Skeletal muscle tissue (tissue), 4 donors: ENCODE measurements around the gene OR10A7. TPM values are rescaled to one million over a fixed set of nuclear protein-coding genes. Genes with fewer than 3 reads are reported as not detected.
"Not testable (repeated sequence)": the region's sequence is repeated elsewhere in the genome, so short reads cannot be mapped to it uniquely, and the experiment has no call there.

Experiments used
- H3K27ac ChIP-seq: one replicate; pipeline ENCODE4 v1.7.0; 2013; ENCODE audit warnings: mild to moderate bottlenecking, low read depth, low read length, inconsistent platforms
- H3K27me3 ChIP-seq, 3 donors: one replicate each; pipeline ENCODE4 v1.7.0; 2013; ENCODE audit warnings: low read length in 3 of 3; ENCODE audit not compliant: control insufficient read depth in 3 of 3, insufficient read depth in 3 of 3
- H3K36me3 ChIP-seq, 3 donors: one replicate each; pipeline ENCODE4 v1.7.0; 2013; ENCODE audit warnings: low read length in 3 of 3; ENCODE audit not compliant: control insufficient read depth in 3 of 3, insufficient read depth in 3 of 3
- H3K4me1 ChIP-seq, 3 donors: one replicate each; pipeline ENCODE4 v1.7.0; 2013; ENCODE audit warnings: low read length in 3 of 3, mild to moderate bottlenecking in 3 of 3; ENCODE audit not compliant: control insufficient read depth in 3 of 3, insufficient read depth in 3 of 3
- H3K4me3 ChIP-seq, 3 donors: one replicate each; pipeline ENCODE4 v1.7.0; 2013; ENCODE audit warnings: low read length in 3 of 3
- H3K9ac ChIP-seq, 3 donors: one replicate each; pipeline ENCODE4 v1.7.0; 2013; ENCODE audit warnings: low read length in 3 of 3, mild to moderate bottlenecking in 3 of 3, moderate library complexity in 2 of 3, low read depth in 1 of 3
- H3K9me3 ChIP-seq, 3 donors: one replicate each; pipeline ENCODE4 v1.7.0; 2013; ENCODE audit warnings: low read length in 3 of 3; ENCODE audit not compliant: control insufficient read depth in 3 of 3
- total RNA-seq: library from RNA; depleted of rRNA; stranded (reverse); fragments of >200 nt; gene quantifications from one replicate; pipeline ENCODE4 v1.2.3, GENCODE V29; 2014
- donor health status: Osteomylitis.

The OR10A7 gene
- not detected for total RNA-seq

GRCh38 chr12:55220725-55221124 is at the start of gene OR10A7:
Gene OR10A7 (plus strand): TSS chr12:55221025. CDS start chr12:55221025, 0 bp downstream.
- Histone ChIP-seq H3K27ac (no peak within 1 kb of the TSS), H3K36me3 (no peaks in the 10 kb centered on the region), H3K9me3 (no peaks in the 10 kb centered on the region), H3K4me1 (no peaks in the 10 kb centered on the region), H3K4me3 (no peak within 1 kb of the TSS), H3K27me3 (no peaks in the 10 kb centered on the region), H3K9ac (no peak within 1 kb of the TSS)

- Histone ChIP-seq H3K36me3 (no peaks in the 10 kb centered on the region), H3K27me3 (no peaks in the 10 kb centered on the region)
Observed at GRCh38 chr12:55171445-55171844, 49.4 kb upstream of the OR10A7 start.

DNA sequence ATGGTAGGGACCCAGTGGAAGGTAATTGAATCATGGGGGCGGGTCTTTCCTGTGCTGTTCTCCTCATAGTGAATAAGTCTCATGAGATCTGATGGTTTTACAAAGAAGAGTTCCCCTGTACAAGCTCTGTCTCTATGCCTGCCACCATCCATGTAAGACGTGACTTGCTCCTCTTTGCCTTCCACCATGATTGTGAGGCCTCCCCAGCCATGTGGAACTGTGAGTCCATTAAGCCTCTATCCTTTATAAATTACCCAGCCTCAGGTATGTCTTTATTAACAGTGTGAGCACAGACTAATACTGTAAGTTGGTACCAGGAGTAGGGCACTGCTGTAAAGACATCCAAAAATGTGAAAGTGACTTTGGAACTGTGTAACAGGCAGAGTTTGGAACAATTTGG is 49.0 kb upstream of the OR10A7 start:
- H3K27ac ChIP-seq, H3K27me3 ChIP-seq, H3K9ac ChIP-seq, H3K4me1 ChIP-seq, H3K4me3 ChIP-seq, H3K36me3 ChIP-seq, H3K9me3 ChIP-seq: not testable (repeated sequence)

More at GRCh38 chr12:55171445-55171844, 49.4 kb upstream of the OR10A7 start:
- H3K4me3 ChIP-seq, result no peak overlapping the region
- no peaks in the 10 kb centered on the region for H3K4me1 ChIP-seq
- H3K27ac ChIP-seq, result no peak overlapping the region
- no peaks in the 10 kb centered on the region for H3K9me3 ChIP-seq
- no peak overlapping the region for H3K9ac ChIP-seq

GRCh38 chr12:55172686-55173085 is 48.1 kb upstream of the OR10A7 start:
- Histone ChIP-seq H3K4me3 (no peak overlapping the region), H3K27me3 (no peaks in the 10 kb centered on the region), H3K36me3 (no peaks in the 10 kb centered on the region), H3K9ac (no peak overlapping the region), H3K9me3 (no peaks in the 10 kb centered on the region), H3K27ac (no peak overlapping the region), H3K4me1 (no peaks in the 10 kb centered on the region)

GRCh38 chr12:55173456-55173855 is 47.4 kb upstream of the OR10A7 start:
- Histone ChIP-seq H3K9me3 (no peaks in the 10 kb centered on the region), H3K27me3 (peaks cover 0 to under 1% (median 0%) of the 10 kb centered on the region in 3 donors), H3K9ac (no peak overlapping the region), H3K4me3 (no peak overlapping the region), H3K27ac (no peak overlapping the region), H3K4me1 (no peaks in the 10 kb centered on the region), H3K36me3 (no peaks in the 10 kb centered on the region)

DNA sequence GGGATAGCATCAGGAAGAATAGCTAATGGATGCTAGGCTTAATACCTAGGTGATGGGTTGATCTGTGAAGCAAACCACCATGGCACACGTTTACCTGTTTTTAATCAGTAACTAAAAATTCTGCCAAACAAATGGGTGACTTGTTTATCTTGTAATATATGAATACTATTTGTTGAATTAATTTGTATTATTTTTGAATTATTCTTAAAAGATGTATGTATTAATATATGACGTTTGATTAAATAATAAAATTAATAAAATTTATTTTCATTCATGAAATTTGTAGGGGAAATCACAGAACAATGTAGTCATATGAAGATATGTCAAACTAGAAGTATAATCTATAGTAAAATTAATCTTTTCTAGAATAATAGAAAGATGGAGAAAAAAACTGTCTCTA is 32.3 kb upstream of the OR10A7 start:
- H3K36me3 ChIP-seq, result no peaks in the 10 kb centered on the region

DNA sequence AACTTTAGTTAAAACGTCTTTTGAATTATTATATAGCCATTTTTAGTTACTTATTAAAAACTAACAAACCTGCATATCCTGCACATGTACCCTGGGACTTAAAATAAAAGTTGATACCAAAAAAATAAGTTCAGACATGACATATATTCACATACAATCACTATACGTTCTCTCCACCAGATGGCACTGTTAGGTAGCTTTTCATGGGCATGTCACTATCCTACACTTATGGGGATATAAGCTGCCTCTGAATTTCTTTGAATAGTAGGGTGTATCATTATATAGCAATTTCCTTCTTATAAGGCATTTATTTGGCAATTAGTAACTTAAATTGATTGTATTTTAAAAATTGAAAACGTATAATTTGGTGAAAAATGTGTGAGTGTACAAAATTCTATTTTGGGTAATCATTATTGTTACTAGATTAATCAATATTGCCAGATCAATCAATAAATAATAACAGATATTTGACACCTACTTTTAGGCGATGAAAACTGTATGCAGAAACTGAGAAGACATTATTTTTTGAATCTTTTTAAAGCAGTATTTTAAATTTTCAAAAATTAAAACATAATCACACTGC is 31.8 kb upstream of the OR10A7 start:
- no peaks in the 10 kb centered on the region for H3K9me3 ChIP-seq
- H3K9ac ChIP-seq, result no peak overlapping the region
- no peaks in the 10 kb centered on the region for H3K36me3 ChIP-seq
- H3K27me3 ChIP-seq, result peaks cover 0 to 2% (median 0%) of the 10 kb centered on the region in 3 donors
- no peak overlapping the region for H3K4me3 ChIP-seq
- no peak overlapping the region for H3K27ac ChIP-seq
- no peaks in the 10 kb centered on the region for H3K4me1 ChIP-seq

More for the DNA sequence above, 32.3 kb upstream of the OR10A7 start:
- Histone ChIP-seq H3K27ac (no peak overlapping the region), H3K4me3 (no peak overlapping the region), H3K9ac (no peak overlapping the region), H3K9me3 (no peaks in the 10 kb centered on the region), H3K27me3 (peaks cover 0 to 2% (median 0%) of the 10 kb centered on the region in 3 donors), H3K4me1 (no peaks in the 10 kb centered on the region)

- Histone ChIP-seq H3K36me3 (no peaks in the 10 kb centered on the region), H3K27me3 (peaks cover 0 to 3% (median 0%) of the 10 kb centered on the region in 3 donors), H3K4me1 (no peaks in the 10 kb centered on the region), H3K4me3 (no peak overlapping the region), H3K9ac (no peak overlapping the region), H3K9me3 (no peaks in the 10 kb centered on the region), H3K27ac (no peak overlapping the region)
Observed at GRCh38 chr12:55194382-55194781, 26.4 kb upstream of the OR10A7 start.

DNA sequence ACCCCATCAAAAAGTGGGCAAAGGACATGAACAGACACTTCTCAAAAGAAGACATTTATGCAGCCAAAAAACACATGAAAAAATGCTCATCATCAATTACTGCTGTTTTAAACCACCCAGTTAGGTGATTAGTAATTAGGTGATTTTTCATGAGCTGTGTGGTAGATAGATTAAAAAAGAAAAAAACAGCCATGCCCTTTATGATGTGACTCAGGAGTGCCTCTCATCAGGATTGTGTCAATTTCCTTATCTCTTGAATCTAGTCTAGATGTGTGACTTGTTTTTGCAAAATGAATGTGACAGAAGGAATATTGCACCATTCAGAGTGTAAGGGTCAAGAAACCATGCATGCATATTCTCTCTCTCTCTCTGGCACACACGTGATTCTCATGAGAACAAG is 5.7 kb downstream of the OR10A7 start:
- no peaks in the 10 kb centered on the region for H3K9me3 ChIP-seq
- no peaks in the 10 kb centered on the region for H3K4me1 ChIP-seq
- H3K27me3 ChIP-seq, result no peaks in the 10 kb centered on the region
- H3K9ac ChIP-seq, result no peak overlapping the region
- no peaks in the 10 kb centered on the region for H3K36me3 ChIP-seq
- no peak overlapping the region for H3K27ac ChIP-seq
- no peak overlapping the region for H3K4me3 ChIP-seq

- H3K4me3 ChIP-seq, result no peak overlapping the region
- H3K36me3 ChIP-seq, result no peaks in the 10 kb centered on the region
- H3K9me3 ChIP-seq, result no peaks in the 10 kb centered on the region
- H3K9ac ChIP-seq, result no peak overlapping the region
- H3K4me1 ChIP-seq, result no peaks in the 10 kb centered on the region
- no peak overlapping the region for H3K27ac ChIP-seq
- H3K27me3 ChIP-seq, result no peaks in the 10 kb centered on the region
Observed at GRCh38 chr12:55227643-55228042, 6.8 kb downstream of the OR10A7 start.
